ENCODE measurements around the gene IFT80. TPM values are rescaled to one million over a fixed set of nuclear protein-coding genes. Genes with fewer than 3 reads are reported as not detected.
"Not testable (repeated sequence)": the region's sequence is repeated elsewhere in the genome, so short reads cannot be mapped to it uniquely, and the experiment has no call there.

The IFT80 gene
- total RNA-seq, 3 donors from 2014 or later: 5.5 to 10.1 (median 6.5) TPM

- peaks cover 39% of the 10 kb centered on the region for H3K27me3 Mint-ChIP-seq (ENCODE audit: low read depth)
- H3K36me3 Mint-ChIP-seq (ENCODE audit: insufficient read depth); DNase-seq; ATAC-seq; H3K4me3 Mint-ChIP-seq; H3K9me3 Mint-ChIP-seq; H3K4me1 Mint-ChIP-seq (ENCODE audit: low read depth): not testable (repeated sequence)
Measured at GRCh38 chr3:160240719-160241118, 158.3 kb downstream of the IFT80 start.

- DNase-seq (no peak), ATAC-seq (no peak)
- no peaks in the 10 kb centered on the region for H3K36me3 Mint-ChIP-seq (ENCODE audit: insufficient read depth)
- no peaks in the 10 kb centered on the region for H3K9me3 Mint-ChIP-seq
- peaks cover 31% of the 10 kb centered on the region for H3K27me3 Mint-ChIP-seq (ENCODE audit: low read depth)
- no peak overlapping the region for H3K4me3 Mint-ChIP-seq
- H3K4me1 Mint-ChIP-seq (ENCODE audit: low read depth): no peaks in the 10 kb centered on the region
Measured at GRCh38 chr3:160232014-160232413, 167.0 kb downstream of the IFT80 start.

DNA sequence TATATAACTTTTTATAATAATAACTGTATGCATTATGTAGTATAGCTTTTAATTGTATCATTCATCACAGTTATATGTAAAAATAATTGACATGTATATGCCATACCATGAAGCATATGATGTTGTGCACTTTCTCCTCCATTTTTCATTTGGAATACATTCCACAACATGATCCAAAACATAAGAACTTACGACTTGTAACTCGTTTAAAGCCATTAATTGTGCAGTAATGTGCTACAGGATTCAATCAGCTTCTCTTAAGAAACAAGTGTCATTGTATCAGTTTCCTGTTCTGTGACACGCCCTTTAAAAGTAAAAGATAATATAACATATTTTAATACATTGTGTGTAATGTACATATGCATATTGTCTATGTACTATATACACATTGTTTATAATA lies 171.6 kb downstream of the IFT80 start:
- Mint-ChIP-seq H3K36me3 (ENCODE audit: insufficient read depth) (no peaks in the 10 kb centered on the region), H3K27me3 (ENCODE audit: low read depth) (peaks cover 44% of the 10 kb centered on the region), H3K4me3 (no peak overlapping the region), H3K9me3 (no peaks in the 10 kb centered on the region), H3K4me1 (ENCODE audit: low read depth) (peaks cover 17% of the 10 kb centered on the region)
- DNase-seq (no peak), ATAC-seq (no peak)

GRCh38 chr3:160226026-160226907 lies 172.8 kb downstream of the IFT80 start:
- Mint-ChIP-seq H3K27me3 (ENCODE audit: low read depth) (peaks cover 43% of the 10 kb centered on the region), H3K36me3 (ENCODE audit: insufficient read depth) (no peaks in the 10 kb centered on the region), H3K4me1 (ENCODE audit: low read depth) (peaks cover 17% of the 10 kb centered on the region), H3K4me3 (peak overlapping the region; percentile 77), H3K9me3 (no peaks in the 10 kb centered on the region)
- peak; percentile 16 to 18 for ATAC-seq
- no peak for DNase-seq

- H3K27me3 Mint-ChIP-seq (ENCODE audit: low read depth): peaks cover 43% of the 10 kb centered on the region
- H3K9me3 Mint-ChIP-seq: no peaks in the 10 kb centered on the region
- peaks cover 17% of the 10 kb centered on the region for H3K4me1 Mint-ChIP-seq (ENCODE audit: low read depth)
- H3K36me3 Mint-ChIP-seq (ENCODE audit: insufficient read depth): no peaks in the 10 kb centered on the region
- H3K4me3 Mint-ChIP-seq: peak within 1 kb of the TSS; percentile 72
- DNase-seq: peak; percentile 8
- peak; percentile 92 to 95 for ATAC-seq
Measured at GRCh38 chr3:160225176-160226025, 173.6 kb downstream of the IFT80 start, which contains the start of gene C3orf80. Gene C3orf80 (plus strand): TSS chr3:160225422. CDS start chr3:160225636, 214 bp downstream.

- H3K27me3 Mint-ChIP-seq (ENCODE audit: low read depth): peaks cover 46% of the 10 kb centered on the region
- no peaks in the 10 kb centered on the region for H3K36me3 Mint-ChIP-seq (ENCODE audit: insufficient read depth)
- H3K4me3 Mint-ChIP-seq: peak overlapping the region; percentile 72
- H3K9me3 Mint-ChIP-seq: no peaks in the 10 kb centered on the region
- DNase-seq (no peak), ATAC-seq (no peak)
- H3K4me1 Mint-ChIP-seq (ENCODE audit: low read depth): peaks cover 17% of the 10 kb centered on the region
Measured at GRCh38 chr3:160224811-160225175, 174.2 kb downstream of the IFT80 start.

DNA sequence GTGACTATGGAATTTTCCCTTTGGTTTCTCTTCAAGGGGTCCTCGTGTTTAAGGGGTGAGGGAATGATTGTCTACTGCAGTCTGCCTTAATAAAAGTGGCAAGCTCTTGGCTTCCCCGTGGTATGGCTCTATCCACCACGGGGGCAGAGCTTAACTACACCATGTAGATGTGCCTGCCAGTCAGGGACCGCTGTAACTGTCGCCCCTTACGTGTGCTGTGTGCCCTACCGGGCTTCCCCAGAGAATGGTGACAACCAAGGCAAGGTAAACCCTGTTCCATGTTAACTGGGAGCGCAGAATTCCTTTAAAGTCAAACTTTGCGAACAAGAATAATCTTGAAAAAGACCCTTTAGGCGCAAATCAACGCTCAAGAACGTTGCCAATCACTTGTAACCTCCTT lies 174.8 kb downstream of the IFT80 start:
- Mint-ChIP-seq H3K9me3 (no peaks in the 10 kb centered on the region), H3K27me3 (ENCODE audit: low read depth) (peaks cover 44% of the 10 kb centered on the region), H3K36me3 (ENCODE audit: insufficient read depth) (no peaks in the 10 kb centered on the region), H3K4me1 (ENCODE audit: low read depth) (peaks cover 17% of the 10 kb centered on the region), H3K4me3 (peak overlapping the region; percentile 2)
- ATAC-seq: no peak
- DNase-seq: no peak

DNA sequence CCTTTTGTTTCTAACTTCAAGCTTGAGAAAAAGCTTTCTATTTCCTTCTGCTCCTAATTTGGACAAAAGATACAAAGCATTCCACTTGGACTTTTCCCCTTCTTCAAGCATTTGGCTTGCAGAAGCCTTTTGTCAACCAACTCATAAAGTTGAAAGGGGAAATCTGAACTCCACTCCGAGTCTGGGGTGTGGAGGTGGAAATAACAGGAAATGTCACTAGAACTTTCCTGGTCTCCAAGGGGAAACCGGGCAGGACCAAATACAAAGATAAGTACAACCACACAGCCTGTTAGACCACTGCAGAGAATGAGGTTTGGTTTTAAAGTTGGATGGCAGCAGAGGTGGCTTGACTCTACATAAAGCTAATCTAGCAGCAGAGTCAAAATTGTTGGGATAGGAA lies 178.0 kb downstream of the IFT80 start:
- Mint-ChIP-seq H3K36me3 (ENCODE audit: insufficient read depth) (no peaks in the 10 kb centered on the region), H3K9me3 (no peaks in the 10 kb centered on the region), H3K4me1 (ENCODE audit: low read depth) (peaks cover 11% of the 10 kb centered on the region), H3K4me3 (no peak overlapping the region), H3K27me3 (ENCODE audit: low read depth) (peaks cover 37% of the 10 kb centered on the region)
- no peak for DNase-seq
- ATAC-seq: no peak

DNA sequence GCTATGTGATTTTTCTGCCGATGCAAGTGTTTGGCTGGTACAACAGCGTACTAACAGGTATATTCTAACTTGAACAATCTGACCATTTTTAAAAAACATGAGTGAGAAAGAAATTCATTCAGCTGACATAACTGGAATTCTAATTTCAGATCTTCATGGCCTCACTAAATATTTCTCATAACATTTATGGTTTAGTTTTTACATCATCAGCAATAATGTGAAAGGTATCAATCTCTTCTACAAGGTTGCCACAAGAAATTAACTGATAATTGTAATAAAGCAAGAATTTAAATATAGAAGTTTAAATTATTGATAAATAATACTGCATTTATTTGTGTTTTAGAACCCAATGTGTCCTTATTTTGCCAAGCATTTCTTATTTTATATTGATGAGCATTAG lies 179.0 kb downstream of the IFT80 start:
- no peak overlapping the region for H3K4me3 Mint-ChIP-seq
- DNase-seq (no peak), ATAC-seq (no peak)
- peaks cover 11% of the 10 kb centered on the region for H3K4me1 Mint-ChIP-seq (ENCODE audit: low read depth)
- peaks cover 39% of the 10 kb centered on the region for H3K27me3 Mint-ChIP-seq (ENCODE audit: low read depth)
- no peaks in the 10 kb centered on the region for H3K9me3 Mint-ChIP-seq
- H3K36me3 Mint-ChIP-seq (ENCODE audit: insufficient read depth): no peaks in the 10 kb centered on the region

DNA sequence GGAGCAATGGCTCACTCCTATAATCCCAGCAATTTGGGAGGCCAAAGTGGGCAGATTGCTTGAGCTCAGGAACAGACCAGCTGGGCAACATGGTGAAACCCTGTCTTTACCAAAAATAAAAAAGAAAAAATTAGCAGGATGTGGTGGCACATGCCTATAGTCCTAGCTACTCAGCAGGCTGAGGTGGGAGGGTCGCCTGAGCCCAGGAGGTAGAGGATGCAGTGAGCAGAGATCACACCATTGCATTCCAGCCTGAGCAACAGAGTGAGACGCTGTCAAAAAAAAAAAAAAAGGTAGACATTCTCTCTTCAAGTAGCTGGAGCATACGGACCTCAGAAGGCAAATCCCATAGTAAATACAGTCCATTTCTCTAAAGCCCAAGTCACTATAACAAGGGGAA lies 180.9 kb downstream of the IFT80 start:
- Mint-ChIP-seq H3K9me3 (no peaks in the 10 kb centered on the region), H3K4me3 (no peak overlapping the region), H3K36me3 (ENCODE audit: insufficient read depth) (no peaks in the 10 kb centered on the region), H3K27me3 (ENCODE audit: low read depth) (peaks cover 31% of the 10 kb centered on the region), H3K4me1 (ENCODE audit: low read depth) (no peaks in the 10 kb centered on the region)
- DNase-seq (no peak), ATAC-seq (no peak)

DNA sequence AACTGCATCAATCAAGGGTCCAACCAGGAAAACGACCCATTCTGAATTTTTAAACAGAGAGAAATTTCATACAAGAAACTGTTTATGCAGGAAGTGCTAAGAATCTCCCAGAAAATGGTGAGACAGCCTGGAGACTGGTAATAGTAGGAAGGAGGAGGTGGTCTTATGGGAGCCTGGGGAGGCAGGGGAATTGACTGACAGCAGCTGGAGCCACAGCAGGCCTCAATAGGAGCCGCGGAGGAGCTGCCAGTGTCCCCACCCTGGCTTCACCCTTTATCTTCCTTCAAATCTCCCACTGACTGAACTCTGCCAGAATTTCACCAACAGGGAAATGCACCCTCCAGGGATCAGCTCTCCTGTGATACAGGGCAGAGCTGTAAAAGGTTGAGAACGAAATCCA lies 181.3 kb downstream of the IFT80 start:
- Mint-ChIP-seq H3K36me3 (ENCODE audit: insufficient read depth) (no peaks in the 10 kb centered on the region), H3K9me3 (no peaks in the 10 kb centered on the region), H3K27me3 (ENCODE audit: low read depth) (peaks cover 29% of the 10 kb centered on the region), H3K4me1 (ENCODE audit: low read depth) (no peaks in the 10 kb centered on the region), H3K4me3 (no peak overlapping the region)
- DNase-seq (no peak), ATAC-seq (no peak)

DNA sequence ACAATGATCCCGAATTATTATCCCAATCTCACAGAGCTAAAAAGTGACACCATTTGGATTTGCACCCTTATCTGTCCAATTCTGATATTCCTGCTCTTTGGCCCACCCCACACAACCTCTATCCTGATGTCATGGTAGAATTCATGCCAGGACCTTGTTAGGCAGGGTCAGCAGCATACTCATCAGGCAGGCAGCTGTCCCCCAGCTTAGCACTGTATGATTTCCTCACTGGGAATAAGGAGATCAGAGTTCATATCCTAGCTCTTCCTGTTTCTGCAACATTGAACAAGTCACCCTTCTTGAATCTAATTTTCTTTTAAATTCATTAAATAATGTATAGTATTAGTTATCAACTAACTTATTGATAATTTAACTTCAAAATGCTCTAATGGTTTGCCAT lies 185.8 kb downstream of the IFT80 start:
- no peaks in the 10 kb centered on the region for H3K4me1 Mint-ChIP-seq (ENCODE audit: low read depth)
- peaks cover 28% of the 10 kb centered on the region for H3K27me3 Mint-ChIP-seq (ENCODE audit: low read depth)
- H3K9me3 Mint-ChIP-seq: no peaks in the 10 kb centered on the region
- no peaks in the 10 kb centered on the region for H3K36me3 Mint-ChIP-seq (ENCODE audit: insufficient read depth)
- no peak for ATAC-seq
- no peak overlapping the region for H3K4me3 Mint-ChIP-seq
- DNase-seq: no peak

DNA sequence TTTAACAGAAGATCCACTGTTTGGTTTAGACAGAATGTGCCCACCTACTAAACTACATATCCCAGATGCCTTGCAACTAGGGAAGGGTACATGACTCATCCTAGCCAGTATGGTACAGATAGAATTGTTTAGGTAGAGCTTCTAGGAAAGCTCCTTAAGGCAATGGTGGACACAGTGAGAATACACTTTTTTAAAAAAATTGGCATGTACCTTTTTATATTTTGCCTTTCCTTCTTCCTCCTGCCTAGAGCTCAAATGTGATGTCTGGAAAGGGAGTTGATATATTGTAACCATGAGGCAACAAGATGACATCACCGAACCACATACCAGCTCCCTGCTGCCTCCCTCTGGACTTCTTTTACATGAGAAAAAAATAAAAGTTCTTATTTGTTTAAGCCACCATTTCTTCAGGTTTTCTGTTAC lies 188.2 kb downstream of the IFT80 start:
- DNase-seq: no peak
- H3K9me3 Mint-ChIP-seq: no peaks in the 10 kb centered on the region
- H3K27me3 Mint-ChIP-seq (ENCODE audit: low read depth): peaks cover 26% of the 10 kb centered on the region
- no peak overlapping the region for H3K4me3 Mint-ChIP-seq
- no peak for ATAC-seq
- H3K36me3 Mint-ChIP-seq (ENCODE audit: insufficient read depth): no peaks in the 10 kb centered on the region
- H3K4me1 Mint-ChIP-seq (ENCODE audit: low read depth): no peaks in the 10 kb centered on the region

DNA sequence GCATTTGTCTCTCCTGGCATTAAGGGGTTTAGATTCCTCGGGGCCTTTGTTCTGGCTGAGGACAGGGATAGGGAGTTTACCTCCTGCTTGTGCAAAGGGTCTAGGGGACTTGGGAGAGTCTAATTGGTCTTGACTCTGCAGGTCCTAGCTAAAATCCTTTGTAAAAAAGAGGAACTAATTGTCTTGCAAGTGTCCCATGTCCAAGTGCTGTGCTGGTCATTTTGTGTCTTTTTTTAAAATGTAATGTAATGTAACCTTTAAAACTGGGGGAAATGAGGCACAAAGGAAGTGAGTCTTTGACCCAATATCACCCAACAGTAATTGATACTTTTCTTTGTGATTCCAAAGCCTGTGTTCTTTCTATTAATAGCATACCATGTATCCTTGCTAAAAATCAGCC lies 188.7 kb downstream of the IFT80 start:
- Mint-ChIP-seq H3K27me3 (ENCODE audit: low read depth) (peaks cover 26% of the 10 kb centered on the region), H3K4me3 (no peak overlapping the region), H3K4me1 (ENCODE audit: low read depth) (no peaks in the 10 kb centered on the region), H3K36me3 (ENCODE audit: insufficient read depth) (no peaks in the 10 kb centered on the region), H3K9me3 (no peaks in the 10 kb centered on the region)
- ATAC-seq (no peak), DNase-seq (no peak)
